GM21447 (cell line): ENCODE measurements around the gene ENO4.

Source experiments
- ATAC-seq: cut with Tn5 transposase; IDR thresholded peaks from one replicate; pipeline ENCODE4 v1.9.1; 2021; ENCODE audit not compliant: unreplicated experiment

The ENO4 gene

GRCh38 chr10:116866987-116867595 is 17.8 kb downstream of the ENO4 start:
- ATAC-seq = no peak

GRCh38 chr10:116868198-116868676 is 18.9 kb downstream of the ENO4 start:
- no peak for ATAC-seq

- ATAC-seq = no peak
These were observed 19.4 kb downstream of the ENO4 start for GRCh38 chr10:116868722-116869121.

GRCh38 chr10:116870949-116871348 is 21.6 kb downstream of the ENO4 start:
- ATAC-seq = no peak

GRCh38 chr10:116873134-116873533 is 23.8 kb downstream of the ENO4 start:
- no peak for ATAC-seq

- no peak for ATAC-seq
These were observed 26.6 kb downstream of the ENO4 start for GRCh38 chr10:116875897-116876296.

GRCh38 chr10:116877391-116877790 is 28.1 kb downstream of the ENO4 start:
- no peak for ATAC-seq

GRCh38 chr10:116878123-116878522 is 28.8 kb downstream of the ENO4 start:
- no peak for ATAC-seq

- ATAC-seq = no peak
These were observed 30.5 kb downstream of the ENO4 start for GRCh38 chr10:116879817-116880216.

- no peak for ATAC-seq
These were observed 31.6 kb downstream of the ENO4 start for GRCh38 chr10:116880716-116881482.

GRCh38 chr10:116882639-116883038 is 33.3 kb downstream of the ENO4 start:
- no peak for ATAC-seq

- ATAC-seq = no peak
These were observed 37.5 kb downstream of the ENO4 start for GRCh38 chr10:116886772-116887171.

- ATAC-seq = no peak
These were observed 39.2 kb downstream of the ENO4 start for GRCh38 chr10:116888380-116889055.

- no peak for ATAC-seq
These were observed 39.8 kb downstream of the ENO4 start for GRCh38 chr10:116889066-116889465.

GRCh38 chr10:116891208-116891607 is 41.9 kb downstream of the ENO4 start:
- ATAC-seq = no peak

GRCh38 chr10:116892907-116893685 is 43.8 kb downstream of the ENO4 start:
- ATAC-seq = no peak

GRCh38 chr10:116893686-116894037 is 44.4 kb downstream of the ENO4 start:
- ATAC-seq = no peak

- no peak for ATAC-seq
These were observed 50.3 kb downstream of the ENO4 start for GRCh38 chr10:116899626-116900025.

- ATAC-seq = no peak
These were observed 56.5 kb downstream of the ENO4 start for GRCh38 chr10:116905845-116906210.

GRCh38 chr10:116907245-116907987 is 58.1 kb downstream of the ENO4 start:
- no peak for ATAC-seq

- ATAC-seq = no peak
These were observed 60.0 kb downstream of the ENO4 start for GRCh38 chr10:116909307-116909706.
